GM19468 (cell line): Measurements from ENCODE around the gene FKBP2.
"Not testable (repeated sequence)": the region's sequence is repeated elsewhere in the genome, so short reads cannot be mapped to it uniquely, and the experiment has no call there.

ENCODE experiments used
- ATAC-seq: cut with Tn5 transposase; IDR thresholded peaks from one replicate; pipeline ENCODE4 v1.9.1; 2021; ENCODE audit warnings: mild to moderate bottlenecking, moderate library complexity, moderate number of reproducible peaks; ENCODE audit not compliant: unreplicated experiment; ENCODE audit errors: extremely low read depth

FKBP2 gene

DNA sequence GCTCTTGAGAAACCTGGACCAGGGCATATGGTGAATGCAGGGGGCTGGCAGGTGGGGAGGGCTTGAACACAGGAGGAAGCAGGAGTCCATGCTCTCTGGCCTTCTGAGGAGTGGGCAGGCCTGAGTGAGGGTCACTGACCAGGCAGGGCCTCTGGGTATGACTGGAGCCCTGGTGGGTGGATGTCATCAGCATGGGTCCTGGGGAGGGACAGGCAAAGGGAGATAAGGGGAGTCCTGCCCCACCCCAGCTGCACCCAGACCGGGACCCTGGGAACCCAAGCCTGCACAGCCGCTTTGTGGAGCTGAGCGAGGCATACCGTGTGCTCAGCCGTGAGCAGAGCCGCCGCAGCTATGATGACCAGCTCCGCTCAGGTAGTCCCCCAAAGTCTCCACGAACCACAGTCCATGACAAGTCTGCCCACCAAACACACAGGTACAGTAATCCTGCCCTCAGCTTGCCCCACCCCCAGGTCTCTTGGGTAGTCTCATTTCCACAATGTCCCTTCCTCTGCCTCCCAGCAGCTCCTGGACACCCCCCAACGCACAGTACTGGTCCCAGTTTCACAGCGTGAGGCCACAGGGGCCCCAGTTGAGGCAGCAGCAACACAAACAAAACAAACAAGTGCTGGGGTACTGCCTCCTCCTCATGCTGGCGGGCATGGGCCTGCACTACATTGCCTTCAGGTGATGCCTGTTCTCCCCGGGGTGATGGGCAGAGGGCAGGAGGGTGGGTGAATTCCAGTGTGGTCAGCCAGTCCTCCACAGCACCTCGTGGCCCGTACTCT is 8.5 kb upstream of the FKBP2 start:
- no peak for ATAC-seq

GRCh38 chr11:64232967-64233315 is 8.0 kb upstream of the FKBP2 start:
- no peak for ATAC-seq

GRCh38 chr11:64233913-64234586 is 6.8 kb upstream of the FKBP2 start, which contains the start of gene VEGFB:
Gene VEGFB (plus strand): TSS chr11:64234584. CDS start chr11:64234834, 250 bp downstream.
- no peak for ATAC-seq

DNA sequence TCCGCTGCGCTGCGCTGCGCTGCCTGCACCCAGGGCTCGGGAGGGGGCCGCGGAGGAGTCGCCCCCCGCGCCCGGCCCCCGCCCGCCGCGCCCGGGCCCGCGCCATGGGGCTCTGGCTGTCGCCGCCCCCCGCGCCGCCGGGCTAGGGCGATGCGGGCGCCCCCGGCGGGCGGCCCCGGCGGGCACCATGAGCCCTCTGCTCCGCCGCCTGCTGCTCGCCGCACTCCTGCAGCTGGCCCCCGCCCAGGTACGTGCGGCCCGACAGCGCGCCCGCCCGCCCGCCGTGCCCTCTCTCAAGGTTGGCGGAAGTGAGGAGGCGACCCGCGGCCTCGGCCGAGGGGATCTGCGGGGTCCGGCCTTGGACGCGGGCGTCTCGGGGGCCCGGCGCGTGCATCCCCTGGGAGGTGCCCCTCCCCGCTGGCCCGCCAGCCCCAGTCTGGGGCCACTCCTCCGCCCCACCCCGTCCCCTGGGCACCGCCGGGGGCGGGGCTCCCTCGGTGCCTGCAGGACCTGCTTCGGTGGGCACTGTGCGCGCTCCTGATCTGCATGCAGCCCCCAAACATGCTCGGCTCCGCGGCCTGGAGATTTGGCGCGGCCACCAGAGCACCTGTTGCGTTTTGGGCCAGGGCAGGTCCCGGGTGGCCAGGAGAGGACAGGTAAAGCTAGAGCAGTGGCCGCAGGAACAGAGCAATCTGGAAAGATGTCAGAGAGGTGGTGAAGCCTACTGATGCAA is 6.1 kb upstream of the FKBP2 start:
- no peak for ATAC-seq

GRCh38 chr11:64235437-64236161 is 5.3 kb upstream of the FKBP2 start:
- ATAC-seq: no peak

- no peak for ATAC-seq
These were observed 3.4 kb upstream of the FKBP2 start for GRCh38 chr11:64237484-64237951.

DNA sequence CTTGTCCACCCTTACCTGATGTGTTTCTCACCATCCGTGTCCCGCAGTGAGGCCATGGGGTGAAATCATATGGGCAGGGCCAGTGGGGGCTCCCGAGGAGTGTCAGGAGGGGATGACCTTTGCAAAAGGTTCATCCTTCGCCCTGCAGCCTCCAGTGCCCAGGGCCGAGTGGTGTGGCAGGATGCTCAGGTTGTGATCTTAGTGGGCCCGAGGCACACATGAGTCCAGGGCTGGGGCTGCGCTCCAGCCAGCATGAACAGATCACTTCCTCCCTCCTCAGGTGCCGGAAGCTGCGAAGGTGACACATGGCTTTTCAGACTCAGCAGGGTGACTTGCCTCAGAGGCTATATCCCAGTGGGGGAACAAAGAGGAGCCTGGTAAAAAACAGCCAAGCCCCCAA is 2.8 kb upstream of the FKBP2 start:
- ATAC-seq: no peak

GRCh38 chr11:64238999-64239398 is 1.9 kb upstream of the FKBP2 start:
- no peak for ATAC-seq

- ATAC-seq: no peak
These were observed 1.0 kb upstream of the FKBP2 start for GRCh38 chr11:64239662-64240434.

GRCh38 chr11:64241241-64241490 is 271 bp downstream of the FKBP2 start:
- no peak for ATAC-seq

DNA sequence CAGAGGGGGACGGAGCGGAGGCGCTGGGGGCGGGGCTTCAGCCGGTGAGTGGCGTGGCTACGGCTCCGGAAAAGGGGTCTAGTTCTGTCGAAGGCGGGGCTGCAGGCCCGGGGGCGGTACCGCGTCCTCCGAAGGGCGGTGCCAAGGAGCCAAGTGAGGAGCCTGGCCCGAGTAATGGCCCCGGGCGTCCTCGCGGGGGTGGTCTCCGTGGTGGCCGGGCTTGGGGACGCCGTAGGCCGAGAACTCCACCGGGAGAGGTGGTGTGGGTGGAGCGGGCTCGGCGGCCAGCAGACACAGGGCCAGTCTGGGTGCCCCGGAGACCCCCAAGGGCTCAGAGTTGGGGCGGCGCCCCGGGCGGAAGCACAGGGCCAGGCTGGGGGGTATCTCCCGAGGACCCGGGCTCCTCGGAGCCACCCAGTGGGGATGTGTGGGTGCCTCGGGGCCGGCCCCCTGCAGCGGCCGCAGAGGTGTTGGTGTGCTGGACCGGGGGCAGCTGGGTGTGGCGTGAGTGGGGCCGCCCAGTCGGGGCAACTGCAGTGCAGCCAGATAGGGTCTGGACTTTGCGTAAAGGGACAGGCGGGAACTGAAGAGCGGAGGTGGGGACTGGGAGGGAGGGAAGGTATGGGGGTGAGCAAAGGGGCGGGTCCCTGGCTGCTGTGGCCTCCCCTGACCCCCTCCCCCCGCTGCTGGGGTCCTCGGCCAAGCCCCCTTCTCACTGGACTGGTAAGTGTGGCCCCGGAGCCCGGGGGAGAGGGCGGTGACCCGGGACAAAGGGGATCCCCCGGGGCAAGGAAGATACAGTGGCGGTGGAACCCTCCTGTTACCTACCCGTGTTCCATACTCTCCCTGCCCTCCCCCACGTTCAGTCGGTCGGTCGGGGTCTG is 838 bp downstream of the FKBP2 start:
- ATAC-seq: peak; percentile 44

DNA sequence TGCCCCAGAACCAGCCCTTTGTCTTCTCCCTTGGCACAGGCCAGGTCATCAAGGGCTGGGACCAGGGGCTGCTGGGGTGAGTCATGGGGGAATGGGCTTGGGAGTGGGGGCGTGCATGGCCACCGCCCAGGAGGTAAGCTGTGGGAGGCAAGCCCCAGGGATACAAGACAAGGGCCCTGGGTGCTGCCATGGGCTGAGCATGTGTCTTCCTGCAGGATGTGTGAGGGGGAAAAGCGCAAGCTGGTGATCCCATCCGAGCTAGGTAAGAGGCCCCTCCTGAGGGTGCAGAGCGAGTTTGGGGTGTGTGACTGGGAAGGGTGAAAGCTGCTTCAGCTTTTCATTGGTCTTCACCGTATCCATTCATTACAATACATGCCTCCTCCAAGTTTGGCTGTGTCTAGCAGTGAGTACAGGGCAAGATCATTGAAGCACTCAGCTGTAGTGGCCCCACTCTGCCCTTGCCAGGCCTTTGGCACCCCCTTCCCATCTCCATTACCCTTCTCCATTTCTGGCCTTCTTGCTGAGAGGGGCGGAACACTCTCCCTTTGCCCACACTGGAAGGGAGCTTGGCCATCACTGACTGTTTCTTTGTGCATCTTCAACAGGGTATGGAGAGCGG is 2.5 kb downstream of the FKBP2 start:
- no peak for ATAC-seq

GRCh38 chr11:64244107-64244506 is 3.2 kb downstream of the FKBP2 start:
- no peak for ATAC-seq

DNA sequence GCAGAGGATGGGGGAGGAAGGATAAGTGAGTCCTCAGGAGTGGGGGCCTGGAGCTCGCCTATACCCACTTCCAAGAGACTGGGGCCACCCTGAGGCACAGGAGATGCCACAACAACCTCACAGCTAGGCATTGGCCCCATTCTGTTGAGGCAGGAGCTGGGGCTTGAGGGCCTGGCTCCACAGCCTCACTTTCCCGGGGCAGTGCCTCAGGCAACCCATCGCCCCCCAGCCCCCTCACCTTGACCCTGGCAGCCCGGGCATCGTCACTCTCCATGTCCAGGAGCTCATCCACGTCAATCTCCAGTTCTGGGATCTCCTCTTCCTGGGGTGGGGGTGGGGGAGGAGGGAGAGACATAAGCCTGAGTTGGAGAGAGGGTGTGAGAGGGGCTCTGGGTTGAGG is 4.1 kb downstream of the FKBP2 start:
- ATAC-seq: no peak

- ATAC-seq: no peak
These were observed 4.5 kb downstream of the FKBP2 start for GRCh38 chr11:64245401-64245796.

DNA sequence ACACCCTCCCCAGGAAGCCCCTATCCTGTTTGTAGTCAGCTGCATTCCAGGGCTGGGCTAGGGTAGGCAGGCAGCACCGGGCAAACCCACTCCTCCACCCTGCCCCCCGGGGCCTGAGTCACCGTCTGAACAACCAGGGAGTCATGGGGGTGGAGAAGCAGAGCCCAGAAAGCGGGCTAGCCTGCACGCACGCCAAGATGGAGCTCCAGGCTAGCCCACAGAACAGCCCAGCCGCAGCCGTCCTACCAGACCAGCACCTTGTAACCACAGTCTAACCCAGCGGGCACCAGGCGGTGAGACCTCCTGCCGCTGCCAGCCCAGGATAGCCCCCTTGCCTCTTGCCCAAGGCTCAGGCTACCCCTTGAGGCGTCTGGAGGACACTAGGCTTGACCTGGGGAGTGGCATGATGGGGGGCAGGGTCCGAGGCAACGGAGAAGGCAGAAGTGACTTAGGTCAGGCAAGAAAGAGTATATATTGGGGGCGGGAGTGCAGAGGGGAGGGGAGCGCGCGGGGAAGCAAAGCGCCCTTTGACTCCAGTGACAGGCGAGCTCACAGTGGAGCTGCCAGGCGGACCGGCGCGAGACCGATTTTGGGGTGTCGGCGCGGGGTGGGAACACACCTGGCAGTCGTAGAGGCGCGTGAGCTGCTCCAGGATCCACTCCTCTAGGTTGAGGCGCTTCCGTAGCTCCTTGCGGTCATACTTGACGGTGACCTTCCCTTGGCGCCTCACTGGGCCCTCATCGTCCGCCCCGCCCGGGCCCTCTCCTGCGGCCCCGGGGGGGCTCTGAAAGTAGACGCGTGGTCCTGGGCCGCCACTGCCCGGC is 5.1 kb downstream of the FKBP2 start:
- ATAC-seq: no peak

DNA sequence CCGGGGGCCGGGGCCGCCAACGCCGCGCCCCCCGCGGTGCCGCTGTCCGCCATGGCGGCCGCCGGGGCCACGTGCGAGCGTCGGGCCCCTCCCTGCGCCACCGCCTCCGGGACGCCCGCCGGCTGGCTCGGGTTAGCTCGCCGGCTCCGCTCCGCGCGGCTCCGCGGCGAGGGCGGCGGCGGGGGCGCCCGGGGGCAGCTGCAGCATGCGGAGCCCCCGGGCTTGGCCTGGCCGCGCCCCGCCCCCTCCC is 5.7 kb downstream of the FKBP2 start:
- not testable (repeated sequence) for ATAC-seq
